Activated CD4-positive, alpha-beta T cell treated with anti-CD3 and anti-CD28 coated beads, Interleukin-2, amount 50 U/mL, for 4 hours (primary cell): Measurements from ENCODE around the gene HMGCS1.
"Not testable (repeated sequence)": the region's sequence is repeated elsewhere in the genome, so short reads cannot be mapped to it uniquely, and the experiment has no call there.

Experiments
- DNase-seq, 2 experiments: peaks; one replicate each; pipeline ENCODE4 v3.0.0-alpha.2; 2020

The HMGCS1 gene

DNA sequence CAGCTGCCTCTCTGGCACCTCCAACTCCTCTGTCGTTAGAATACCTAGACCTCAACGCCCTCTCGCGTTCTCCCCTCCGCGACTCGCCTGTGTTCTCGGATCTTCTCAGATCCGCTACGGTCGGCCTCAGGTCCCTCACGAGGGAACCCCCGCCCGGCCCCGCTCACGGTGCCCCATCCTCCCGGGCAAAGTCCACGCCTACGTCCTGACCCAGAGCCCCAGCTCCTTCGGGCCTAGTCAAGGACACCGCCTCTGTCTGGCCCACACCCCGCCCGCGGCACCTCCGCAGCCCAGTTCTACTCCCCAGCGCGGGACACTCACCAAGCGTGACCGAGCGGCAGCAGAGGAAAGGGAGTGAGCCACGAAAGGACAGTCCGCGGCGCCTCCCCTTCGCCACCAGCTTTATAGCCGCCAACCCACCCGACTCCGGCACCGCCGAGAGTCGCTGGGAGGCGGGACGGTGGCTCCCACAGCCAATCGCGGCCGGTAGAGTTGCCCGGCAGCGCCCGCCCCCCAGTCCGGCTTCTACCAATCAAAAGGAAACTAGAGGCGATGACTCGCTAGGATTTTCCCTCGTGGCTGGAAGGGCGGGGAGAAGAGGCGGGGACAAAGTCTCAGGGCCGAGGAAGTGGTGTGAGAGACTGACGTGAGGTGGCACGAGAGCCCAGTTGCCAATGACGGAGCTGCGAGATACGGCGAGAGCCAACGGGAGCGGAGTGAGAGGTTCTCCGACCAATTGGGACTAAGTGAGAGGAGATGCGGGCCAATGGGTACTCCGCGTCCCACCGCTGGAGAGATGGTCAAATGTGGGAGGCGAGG is at the start of gene HMGCS1:
HMGCS1 (minus strand) TSS at position 378 of the 819 bp plus-strand sequence. CDS start 14,447 bp downstream, outside the sequence.
- peak; percentile 98 to 99 for DNase-seq

GRCh38 chr5:43358726-43359125 is 45.5 kb upstream of the HMGCS1 start:
- no peak for DNase-seq

DNA sequence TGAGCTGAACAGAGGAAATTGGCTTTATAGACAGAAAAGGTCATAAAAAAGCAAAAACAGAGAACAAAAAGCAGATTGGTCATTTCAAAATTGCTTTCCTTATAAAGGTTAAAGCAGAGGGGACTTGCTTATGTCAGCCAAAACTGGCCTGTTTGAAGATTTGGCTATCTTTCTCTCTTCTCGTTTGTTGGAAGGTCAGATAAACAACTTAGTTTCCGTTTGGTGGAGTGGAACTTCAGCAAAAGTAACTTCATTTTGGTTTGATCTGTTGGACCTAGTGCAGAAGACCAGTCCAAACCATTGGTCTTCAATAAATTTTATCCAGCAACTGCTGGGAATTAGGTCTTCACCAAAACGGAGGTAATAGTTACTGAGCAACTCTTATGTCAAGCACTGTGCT is 45.1 kb upstream of the HMGCS1 start:
- DNase-seq = no peak

DNA sequence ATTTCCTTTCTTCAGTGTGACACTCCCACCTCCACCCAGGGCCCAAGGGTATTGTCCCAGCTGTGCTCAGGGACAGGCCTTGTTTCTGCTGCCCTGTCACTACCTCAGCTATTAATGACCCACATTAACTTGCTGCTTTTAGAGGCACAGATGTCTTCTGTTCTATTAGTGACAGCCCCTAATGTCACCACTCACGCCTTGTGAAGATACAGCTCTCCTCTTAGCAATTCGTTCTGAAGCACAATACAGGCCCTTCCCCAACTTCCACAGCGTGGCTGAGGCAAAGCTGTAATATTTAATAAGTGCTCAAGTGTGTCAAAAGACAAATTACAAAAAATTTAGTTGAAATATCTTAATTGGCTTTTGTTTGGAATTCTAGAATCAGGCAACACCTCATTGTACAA is 44.7 kb upstream of the HMGCS1 start:
- no peak for DNase-seq

DNA sequence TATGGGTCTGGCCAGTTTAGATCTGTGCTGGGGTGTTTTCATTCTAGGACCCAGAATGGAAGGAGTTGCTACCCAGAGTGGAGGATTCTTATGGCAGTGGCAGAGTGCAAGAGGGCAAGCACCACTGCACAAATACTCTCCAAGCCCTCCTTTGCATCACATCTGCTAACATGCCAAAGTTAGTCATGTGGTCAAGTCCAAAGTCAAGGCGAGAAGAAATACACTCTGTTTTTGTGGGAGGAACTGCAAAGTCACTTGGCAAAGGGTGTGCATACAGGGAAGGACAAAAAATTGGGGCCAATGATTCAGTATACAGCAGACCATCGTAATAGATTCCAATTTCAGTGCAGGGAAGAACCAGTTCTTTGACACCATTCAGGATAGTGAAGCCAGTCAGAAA is 43.9 kb upstream of the HMGCS1 start:
- DNase-seq = no peak

DNA sequence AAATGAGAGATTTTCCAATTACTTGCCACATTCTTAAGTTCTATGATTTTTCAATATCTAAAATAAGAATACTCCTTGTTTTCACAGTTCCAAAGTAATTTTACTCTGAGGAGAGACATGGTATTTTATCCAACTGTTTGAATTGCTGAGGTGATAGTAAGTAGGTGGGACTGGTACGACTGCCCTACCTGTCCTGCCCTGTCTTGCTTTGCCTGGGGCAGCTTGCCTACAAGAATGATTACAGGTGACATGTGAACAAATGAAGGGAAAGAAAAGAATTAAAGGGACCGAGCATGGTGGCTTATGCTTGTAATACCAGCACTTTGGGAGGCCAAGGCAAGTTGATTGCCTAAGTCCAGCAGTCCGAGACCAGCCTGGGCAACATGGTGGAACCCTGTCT is 41.6 kb upstream of the HMGCS1 start:
- no peak for DNase-seq

DNA sequence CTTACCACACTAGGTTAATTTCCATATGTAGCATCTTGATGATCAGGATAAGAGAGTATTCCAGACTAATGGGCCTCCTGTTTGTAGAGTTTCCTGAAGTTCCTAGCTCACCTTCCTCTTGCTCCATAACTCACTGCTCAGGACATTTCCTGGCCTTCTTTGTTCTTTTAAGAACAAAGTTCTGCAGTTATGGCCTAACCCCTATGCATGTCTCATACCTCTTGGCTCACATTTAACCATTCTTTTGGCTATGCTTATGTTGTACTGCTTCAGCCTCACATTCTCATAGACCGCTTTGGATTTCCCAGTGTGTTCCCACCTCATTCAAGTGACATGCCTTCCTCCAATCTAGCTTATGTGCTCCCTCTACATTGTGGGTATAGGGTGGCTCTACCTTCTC is 40.5 kb upstream of the HMGCS1 start:
- DNase-seq = no peak

DNA sequence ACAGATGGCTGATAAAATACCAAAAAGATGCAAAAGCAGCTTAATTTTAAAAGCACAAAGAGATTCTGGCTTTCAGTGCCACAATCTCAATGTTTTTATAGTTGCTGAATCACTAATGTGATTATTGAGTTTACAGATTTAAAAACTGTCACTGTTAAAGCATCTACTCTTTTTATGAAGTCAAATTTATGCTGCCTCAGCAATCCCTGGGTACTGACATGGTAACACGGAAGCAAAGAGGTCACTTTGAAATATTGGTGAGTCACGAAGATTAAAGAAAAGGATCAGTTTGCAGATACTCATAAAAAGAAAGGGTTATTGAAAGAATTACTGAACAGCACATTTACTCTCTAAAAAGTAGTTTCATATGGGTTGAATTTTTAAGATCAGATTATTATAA is 39.7 kb upstream of the HMGCS1 start:
- DNase-seq = no peak

GRCh38 chr5:43352131-43352530 is 38.9 kb upstream of the HMGCS1 start:
- no peak for DNase-seq

DNA sequence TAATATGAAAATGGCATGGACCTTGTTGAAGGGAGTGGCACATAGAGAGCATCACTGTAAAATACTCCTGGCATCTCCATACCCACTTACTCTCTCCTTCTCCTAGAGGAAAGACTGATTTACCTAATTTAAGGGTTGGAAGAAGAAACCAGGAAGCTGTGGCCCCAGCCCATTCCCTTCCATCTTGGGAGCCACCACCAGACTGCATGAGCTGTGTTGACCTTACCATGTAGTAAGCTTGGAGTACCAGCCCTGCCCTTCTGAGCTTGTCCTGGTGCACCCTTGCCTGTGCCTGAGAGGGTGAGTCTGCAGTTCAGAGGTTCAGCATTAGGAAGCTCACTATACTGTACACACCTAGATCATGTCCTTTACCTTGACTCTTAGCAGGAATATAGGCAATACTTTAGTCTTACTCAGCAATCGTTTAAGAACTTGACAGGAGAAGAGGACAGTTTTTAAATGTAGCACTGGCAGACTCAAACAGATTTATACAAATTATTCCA is 35.7 kb upstream of the HMGCS1 start:
- no peak for DNase-seq

DNA sequence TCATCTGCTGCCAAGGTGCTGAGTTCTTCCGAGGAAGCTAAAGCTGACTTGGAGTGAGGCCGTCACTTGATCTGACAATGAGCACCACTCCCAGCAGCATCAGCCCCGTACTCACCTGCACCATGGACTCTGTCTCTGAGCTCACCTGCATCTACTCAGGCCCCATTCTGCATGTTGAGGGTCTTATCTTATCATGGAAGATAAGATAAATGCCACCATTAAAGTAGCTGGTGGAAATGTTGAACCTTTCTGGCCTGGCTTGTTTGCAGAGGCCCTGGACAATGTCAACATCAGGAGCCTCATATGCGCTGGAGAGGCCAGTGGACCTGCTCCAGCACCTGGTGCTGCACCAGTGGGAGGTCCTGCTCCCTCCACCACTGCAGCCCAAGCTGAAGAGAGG is 35.0 kb upstream of the HMGCS1 start:
- DNase-seq = no peak

DNA sequence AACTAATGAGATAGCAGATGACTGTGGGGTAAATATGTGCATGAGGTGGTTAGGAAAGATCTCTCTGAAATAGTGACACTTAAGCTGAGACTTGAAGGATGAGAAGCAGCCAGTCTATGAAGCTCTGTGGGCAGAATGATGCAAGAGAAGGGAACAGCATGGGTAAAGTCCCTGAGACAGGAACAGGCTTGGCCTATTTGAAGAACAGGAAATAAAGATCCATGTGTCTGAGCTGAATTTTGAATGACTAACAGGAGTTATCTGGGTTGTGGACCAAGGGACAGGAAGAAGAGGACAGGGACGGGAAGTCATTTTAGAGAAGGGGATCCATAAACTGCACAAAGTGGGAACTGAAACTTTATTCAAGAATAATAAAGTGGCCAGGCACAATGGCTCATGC is 25.6 kb upstream of the HMGCS1 start:
- no peak for DNase-seq

GRCh38 chr5:43336159-43336558 is 22.9 kb upstream of the HMGCS1 start:
- no peak for DNase-seq

- DNase-seq = no peak
Measured at GRCh38 chr5:43335681-43336080, 22.5 kb upstream of the HMGCS1 start.

GRCh38 chr5:43332401-43332800 is 19.2 kb upstream of the HMGCS1 start:
- DNase-seq = no peak

- DNase-seq = not testable (repeated sequence)
Measured at GRCh38 chr5:43325624-43326023, 12.4 kb upstream of the HMGCS1 start.

DNA sequence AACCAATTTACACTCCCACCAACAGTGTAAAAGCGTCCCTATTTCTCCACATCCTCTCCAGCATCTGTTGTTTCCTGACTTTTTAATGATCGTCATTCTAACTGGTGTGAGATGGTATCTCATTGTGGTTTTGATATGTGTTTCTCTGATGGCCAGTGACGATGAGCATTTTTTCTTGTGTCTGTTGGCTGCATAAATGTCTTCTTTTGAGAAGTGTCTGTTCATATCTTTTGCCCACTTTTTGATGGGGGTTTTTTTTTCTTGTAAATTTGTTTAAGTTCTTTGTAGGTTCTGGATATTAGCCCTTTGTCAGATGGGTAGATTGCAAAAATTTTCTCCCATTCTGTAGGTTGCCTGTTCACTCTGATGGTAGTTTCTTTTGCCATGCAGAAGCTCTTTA is 10.3 kb upstream of the HMGCS1 start:
- DNase-seq = not testable (repeated sequence)

- DNase-seq = no peak
Measured at GRCh38 chr5:43320846-43321245, 7.6 kb upstream of the HMGCS1 start.

DNA sequence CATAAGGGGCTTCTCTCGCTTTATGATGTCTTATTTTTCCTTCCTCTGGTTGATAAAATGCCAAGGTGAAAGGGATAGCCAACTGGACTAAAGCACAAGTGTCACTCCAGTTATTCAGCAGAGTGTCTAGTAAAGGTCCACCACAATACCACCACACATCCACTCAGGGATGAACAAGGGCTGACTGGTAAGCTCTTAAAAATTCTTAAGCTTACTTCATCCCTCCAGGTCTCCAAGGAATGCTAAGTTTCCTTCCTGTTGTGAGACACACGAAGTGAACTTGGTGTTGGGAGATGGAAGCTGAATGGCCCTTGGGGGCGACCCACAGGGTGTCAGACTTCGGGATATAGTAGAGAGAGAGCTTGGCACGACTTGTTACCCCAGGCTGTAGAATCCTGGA is 3.2 kb upstream of the HMGCS1 start:
- no peak for DNase-seq

- DNase-seq = no peak
Measured at GRCh38 chr5:43315682-43316081, 2.5 kb upstream of the HMGCS1 start.

DNA sequence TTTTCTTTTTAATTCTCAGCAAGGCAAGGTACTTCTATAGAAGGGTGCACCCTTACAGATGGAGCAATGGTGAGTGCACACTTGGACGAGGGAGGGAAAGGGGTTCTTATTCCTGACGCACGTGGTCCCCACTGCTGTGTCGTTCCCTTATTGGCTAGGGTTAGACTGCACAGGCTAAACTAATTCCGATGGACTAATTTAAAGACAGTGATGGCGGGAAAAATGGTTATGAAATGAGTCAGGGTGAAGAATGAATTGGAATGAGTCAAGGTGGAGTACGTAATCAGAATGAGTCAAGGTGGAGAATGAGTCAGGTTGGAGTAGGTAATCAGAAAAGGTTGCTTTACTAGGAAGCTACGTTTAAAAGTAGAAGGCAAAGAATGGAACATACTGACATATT is 2.1 kb upstream of the HMGCS1 start:
- DNase-seq = no peak

DNA sequence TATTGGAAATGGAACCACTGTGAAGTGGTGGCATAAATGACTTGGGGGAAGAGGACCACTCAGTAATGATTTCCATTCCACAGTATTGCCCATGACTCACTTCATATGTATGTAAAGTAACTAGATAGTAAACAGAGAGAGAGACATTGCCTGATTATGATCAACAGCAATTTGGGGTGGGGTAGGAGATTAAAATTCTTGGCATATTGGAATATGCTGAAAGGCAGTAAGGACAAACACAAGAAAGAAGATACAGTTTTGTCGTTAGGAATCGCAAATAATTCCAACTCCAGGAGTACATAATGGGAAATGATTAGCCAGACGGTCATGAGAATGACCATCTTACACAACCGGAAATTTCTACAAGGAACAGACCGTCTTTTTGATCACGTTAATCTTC is 1.5 kb upstream of the HMGCS1 start:
- DNase-seq = no peak

GRCh38 chr5:43313854-43314457 is 744 bp upstream of the HMGCS1 start:
- DNase-seq = no peak

DNA sequence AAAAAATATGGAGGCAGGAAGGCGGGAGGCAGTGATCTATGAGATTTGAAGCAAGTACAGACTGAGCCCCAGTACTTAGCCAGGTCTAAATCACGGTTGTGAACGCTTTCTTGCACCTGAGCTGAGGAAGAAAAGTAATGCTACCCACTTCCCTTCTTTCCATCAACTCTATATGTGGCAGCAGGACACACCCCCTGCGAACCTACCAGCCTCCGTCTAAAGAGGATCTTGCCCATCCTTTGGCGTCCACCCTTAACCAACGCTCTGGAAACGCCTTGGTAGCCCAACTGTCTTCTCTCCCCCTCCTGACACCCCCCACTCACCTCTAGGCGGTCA is 545 bp downstream of the HMGCS1 start:
- DNase-seq = no peak
